DOHH2 (cell line): ENCODE measurements around the gene FTO.

Experiments used
- H3F3A ChIP-seq: fragments of 200-600 bp; sonication (generic), shearing (Covaris generic); 2 replicates; pipeline ENCODE4 v1.6.0; 2016; ENCODE audit warnings: antibody characterized with exemption, mild to moderate bottlenecking; ENCODE audit not compliant: control insufficient read depth, insufficient read depth
- H3K27ac ChIP-seq: fragments of 200-600 bp; sonication (generic); 2 replicates; pipeline ENCODE4 v1.5.1; 2014; ENCODE audit warnings: low read depth, mild to moderate bottlenecking, low read length, moderate library complexity
- H3K27me3 ChIP-seq: fragments of 200-600 bp; sonication (generic); 2 replicates; pipeline ENCODE4 v1.6.1; 2014; ENCODE audit warnings: mild to moderate bottlenecking, low read length, mixed read lengths; ENCODE audit not compliant: control insufficient read depth
- H3K36me3 ChIP-seq: fragments of 200-600 bp; sonication (generic); 2 replicates; pipeline ENCODE4 v1.6.1; 2014; ENCODE audit warnings: mild to moderate bottlenecking, low read length, moderate library complexity, mixed read lengths; ENCODE audit not compliant: control insufficient read depth
- H3K4me1 ChIP-seq: fragments of 200-600 bp; sonication (generic); 2 replicates; pipeline ENCODE4 v1.6.1; 2014; ENCODE audit warnings: mild to moderate bottlenecking, low read length, mixed read lengths; ENCODE audit not compliant: control insufficient read depth
- H3K4me2 ChIP-seq: fragments of 200-600 bp; sonication (generic); 2 replicates; pipeline ENCODE4 v1.6.0; 2014; ENCODE audit warnings: mild to moderate bottlenecking, low read length, moderate library complexity
- H3K4me3 ChIP-seq: fragments of 200-600 bp; sonication (generic); 2 replicates; pipeline ENCODE4 v1.5.1; 2014; ENCODE audit warnings: mild to moderate bottlenecking, low read length, mixed read lengths
- H3K79me2 ChIP-seq: fragments of 200-600 bp; sonication (generic); 2 replicates; pipeline ENCODE4 v1.6.1; 2014; ENCODE audit warnings: mild to moderate bottlenecking, low read length, mixed read lengths; ENCODE audit not compliant: control insufficient read depth
- H3K9me2 ChIP-seq: fragments of 200-600 bp; sonication (generic); replicated peaks from 2 replicates; pipeline ENCODE4 v1.6.1; 2014; ENCODE audit warnings: mild to moderate bottlenecking, low read length, mixed read lengths; ENCODE audit not compliant: control insufficient read depth
- H3K9me3 ChIP-seq: fragments of 200-600 bp; sonication (generic); 2 replicates; pipeline ENCODE4 v1.6.1; 2014; ENCODE audit warnings: antibody characterized with exemption, low read length, mixed read lengths; ENCODE audit not compliant: control insufficient read depth, insufficient read depth
- H4K20me1 ChIP-seq: fragments of 200-600 bp; sonication (generic); 2 replicates; pipeline ENCODE4 v1.6.0; 2014; ENCODE audit warnings: low read depth, mild to moderate bottlenecking, antibody characterized with exemption, low read length, moderate library complexity; ENCODE audit not compliant: control insufficient read depth, insufficient read depth
- CTCF ChIP-seq: fragments of 200-600 bp; sonication (generic); IDR thresholded peaks from one replicate; pipeline ENCODE4 v1.5.1; 2014; ENCODE audit warnings: antibody characterized with exemption, mild to moderate bottlenecking, low read depth, low read length; ENCODE audit not compliant: poor library complexity, severe bottlenecking
- EZH2phosphoT487 ChIP-seq: fragments of 200-600 bp; sonication (generic); IDR thresholded peaks from 2 replicates; pipeline ENCODE4 v1.6.1; 2017; ENCODE audit warnings: borderline replicate concordance, mild to moderate bottlenecking, antibody characterized with exemption, low read length, moderate library complexity, mixed read lengths

The FTO gene

GRCh38 chr16:54177052-54177861 lies 473.3 kb downstream of the FTO start:
- Histone ChIP-seq H3K9me3 (no peaks in the 10 kb centered on the region), H3K4me1 (no peaks in the 10 kb centered on the region), H3K36me3 (no peaks in the 10 kb centered on the region), H3K4me3 (no peak overlapping the region), H3K79me2 (no peaks in the 10 kb centered on the region), H3F3A (no peaks in the 10 kb centered on the region), H3K9me2 (no peaks in the 10 kb centered on the region), H3K4me2 (no peak overlapping the region), H3K27me3 (no peaks in the 10 kb centered on the region; the same call in 1 of the 2 replicates), H4K20me1 (no peaks in the 10 kb centered on the region), H3K27ac (no peak overlapping the region)
- TF ChIP-seq EZH2phosphoT487: no peak
- TF ChIP-seq CTCF: no peak

GRCh38 chr16:54177862-54178477 lies 474.0 kb downstream of the FTO start:
- H3K4me1 ChIP-seq: no peaks in the 10 kb centered on the region
- no peak overlapping the region for H3K4me3 ChIP-seq
- TF ChIP-seq CTCF: no peak
- TF ChIP-seq EZH2phosphoT487: no peak
- H3K27me3 ChIP-seq: no peaks in the 10 kb centered on the region
- no peak overlapping the region for H3K27ac ChIP-seq
- no peaks in the 10 kb centered on the region for H3K79me2 ChIP-seq
- H3K4me2 ChIP-seq: no peak overlapping the region
- H4K20me1 ChIP-seq: no peaks in the 10 kb centered on the region
- H3K36me3 ChIP-seq: no peaks in the 10 kb centered on the region
- H3K9me3 ChIP-seq: no peaks in the 10 kb centered on the region
- no peaks in the 10 kb centered on the region for H3K9me2 ChIP-seq
- no peaks in the 10 kb centered on the region for H3F3A ChIP-seq

GRCh38 chr16:54178478-54178976 lies 474.6 kb downstream of the FTO start:
- Histone ChIP-seq H3K4me3 (no peak overlapping the region), H3K27me3 (no peaks in the 10 kb centered on the region), H3K9me3 (no peaks in the 10 kb centered on the region), H3K4me1 (no peaks in the 10 kb centered on the region), H3K4me2 (no peak overlapping the region), H3K79me2 (no peaks in the 10 kb centered on the region), H3K9me2 (no peaks in the 10 kb centered on the region), H4K20me1 (no peaks in the 10 kb centered on the region), H3K27ac (no peak overlapping the region), H3F3A (no peaks in the 10 kb centered on the region), H3K36me3 (no peaks in the 10 kb centered on the region)
- TF ChIP-seq EZH2phosphoT487 (no peak), CTCF (no peak)
